Measurements from ENCODE around the gene SYT2. TPM values are rescaled to one million over a fixed set of nuclear protein-coding genes. Genes with fewer than 3 reads are reported as not detected.

SYT2 gene
- total and polyA plus RNA-seq, 10 of the 15 experiments (the other 5 are each of a cell fraction or from before 2014, with no cell fraction given) = not detected

- H3K27me3 ChIP-seq (replicated peaks in 1 of 2; ENCODE audit: control insufficient read depth in 2 of 2, insufficient read depth in 2 of 2, low read length in 1 of 2) = peaks cover 0 to 2% of the 10 kb centered on the region in 2 experiments; a peak in 3 of 4 replicates
- DNase-seq (ENCODE audit: low read depth, low spot score) (no peak), ATAC-seq (no peak), FAIRE-seq (no peak)
- RAD21 ChIA-PET (ENCODE audit: unreplicated experiment) = no interaction called here
- in situ Hi-C loops (cut with MboI) (no loop called here), intact Hi-C loops (cut with micrococcal nuclease; ENCODE audit: unreplicated experiment) (no loop called here)
- H3K9me3 ChIP-seq (replicated peaks; ENCODE audit: control insufficient read depth, insufficient read depth, low read length) = no peaks in the 10 kb centered on the region
- no peak overlapping the region for H3K4me2 ChIP-seq (ENCODE audit: control insufficient read depth, insufficient read depth)
- H4K20me1 ChIP-seq (ENCODE audit: control insufficient read depth, insufficient read depth) = no peaks in the 10 kb centered on the region
- H3K4me3 ChIP-seq = no peak overlapping the region
- POLR2A ChIA-PET = no interaction called here
- CTCF ChIA-PET = interaction anchor here (1.2 kb wide), 1 partner anchor 20 kb away, joined by 6 read pairs; no protein-coding TSS in a partner anchor
- H3K27ac ChIP-seq (ENCODE audit: control insufficient read depth, insufficient read depth) = no peak overlapping the region
- H3K36me3 ChIP-seq (ENCODE audit: control insufficient read depth in 2 of 2, insufficient read depth in 2 of 2, low read length in 1 of 2) = no peaks in the 10 kb centered on the region
- H3K9ac ChIP-seq (ENCODE audit: control insufficient read depth, insufficient read depth, low read length) = no peak overlapping the region
- SMC1A ChIA-PET (ENCODE audit: uncharacterized antibody, unreplicated experiment) = no interaction called here
- H3K4me1 ChIP-seq (ENCODE audit: control insufficient read depth, insufficient read depth, low read length) = no peaks in the 10 kb centered on the region
- WGBS (ENCODE audit: insufficient coverage, insufficient replicate concordance, low lambda C conversion rate, missing lambda C conversion rate) = 52% methylated on average over 7 of the region's 7 CpGs
- BruUV-seq (replicated peaks) = no TSS peak
- H2AFZ ChIP-seq (ENCODE audit: control insufficient read depth, low read depth, low read length) = no peak overlapping the region
- no peaks in the 10 kb centered on the region for H3K79me2 ChIP-seq (ENCODE audit: control insufficient read depth, insufficient read depth, low read length)
- no peak for TF ChIP-seq ZZZ3 (IDR thresholded peaks at IDR 0.05; ENCODE audit: control insufficient read depth, insufficient read length, low read depth)
- TF ChIP-seq CREB1 (IDR thresholded peaks at IDR 0.05; ENCODE audit: low read depth) = no peak
- TF ChIP-seq NRF1 (conservative IDR thresholded peaks at IDR 0.05; ENCODE audit: low read depth, low read length) = no peak
- TF ChIP-seq, protein P1, sequence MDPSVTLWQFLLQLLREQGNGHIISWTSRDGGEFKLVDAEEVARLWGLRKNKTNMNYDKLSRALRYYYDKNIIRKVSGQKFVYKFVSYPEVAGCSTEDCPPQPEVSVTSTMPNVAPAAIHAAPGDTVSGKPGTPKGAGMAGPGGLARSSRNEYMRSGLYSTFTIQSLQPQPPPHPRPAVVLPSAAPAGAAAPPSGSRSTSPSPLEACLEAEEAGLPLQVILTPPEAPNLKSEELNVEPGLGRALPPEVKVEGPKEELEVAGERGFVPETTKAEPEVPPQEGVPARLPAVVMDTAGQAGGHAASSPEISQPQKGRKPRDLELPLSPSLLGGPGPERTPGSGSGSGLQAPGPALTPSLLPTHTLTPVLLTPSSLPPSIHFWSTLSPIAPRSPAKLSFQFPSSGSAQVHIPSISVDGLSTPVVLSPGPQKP (IDR thresholded peaks at IDR 0.05; ENCODE audit: low read depth, low read length) = no peak
- TF ChIP-seq ESRRA (IDR thresholded peaks at IDR 0.05; ENCODE audit: low read length) = no peak
- no peak for TF ChIP-seq E2F8 (IDR thresholded peaks at IDR 0.05; ENCODE audit: low read depth, partially characterized antibody)
- TF ChIP-seq SMAD5 (IDR thresholded peaks at IDR 0.05; ENCODE audit: low read depth) = no peak
- no peak for TF ChIP-seq TAF1 (IDR thresholded peaks at IDR 0.05; ENCODE audit: borderline replicate concordance, low read depth, low read length)
- no peak for TF ChIP-seq ETV6 (conservative IDR thresholded peaks at IDR 0.05 in 1 of 2, IDR thresholded peaks at IDR 0.05 in 1 of 2; ENCODE audit: borderline replicate concordance in 1 of 2, low read depth in 1 of 2)
- no peak for TF ChIP-seq MYC (IDR thresholded peaks at IDR 0.05; ENCODE audit: insufficient read depth, insufficient read length, insufficient replicate concordance, low read length, severe bottlenecking)
- no peak for TF ChIP-seq MEF2B (IDR thresholded peaks at IDR 0.05; ENCODE audit: partially characterized antibody, poor library complexity, severe bottlenecking)
- TF ChIP-seq IRF3 (IDR thresholded peaks at IDR 0.05) = no peak
- no peak for TF ChIP-seq LARP7 (IDR thresholded peaks at IDR 0.05)
- TF ChIP-seq ZBTB11 (CRISPR knock-in tag; IDR thresholded peaks at IDR 0.05) = no peak
- TF ChIP-seq CHD2 (IDR thresholded peaks at IDR 0.05; ENCODE audit: borderline replicate concordance, low read depth, low read length) = no peak
- no peak for TF ChIP-seq RBBP5 (conservative IDR thresholded peaks at IDR 0.05)
These were observed 72.1 kb downstream of the SYT2 start for GRCh38 chr1:202638019-202638700.
